ENCODE results near the gene EML6.

GRCh38 chr2:54678719-54679118, 44.7 kb upstream of the EML6 start:
- TF ChIP-seq GATA2 (IDR thresholded peaks at IDR 0.05; ENCODE audit: low read depth, low read length) (no peak), GATA3 (IDR thresholded peaks at IDR 0.05; ENCODE audit: low read depth, low read length) (no peak)

Data from SH-SY5Y (cell line).